ENCODE data around the gene PLK3.
"Not testable (repeated sequence)": the region's sequence is repeated elsewhere in the genome, so short reads cannot be mapped to it uniquely, and the experiment has no call there.

Gene PLK3

DNA sequence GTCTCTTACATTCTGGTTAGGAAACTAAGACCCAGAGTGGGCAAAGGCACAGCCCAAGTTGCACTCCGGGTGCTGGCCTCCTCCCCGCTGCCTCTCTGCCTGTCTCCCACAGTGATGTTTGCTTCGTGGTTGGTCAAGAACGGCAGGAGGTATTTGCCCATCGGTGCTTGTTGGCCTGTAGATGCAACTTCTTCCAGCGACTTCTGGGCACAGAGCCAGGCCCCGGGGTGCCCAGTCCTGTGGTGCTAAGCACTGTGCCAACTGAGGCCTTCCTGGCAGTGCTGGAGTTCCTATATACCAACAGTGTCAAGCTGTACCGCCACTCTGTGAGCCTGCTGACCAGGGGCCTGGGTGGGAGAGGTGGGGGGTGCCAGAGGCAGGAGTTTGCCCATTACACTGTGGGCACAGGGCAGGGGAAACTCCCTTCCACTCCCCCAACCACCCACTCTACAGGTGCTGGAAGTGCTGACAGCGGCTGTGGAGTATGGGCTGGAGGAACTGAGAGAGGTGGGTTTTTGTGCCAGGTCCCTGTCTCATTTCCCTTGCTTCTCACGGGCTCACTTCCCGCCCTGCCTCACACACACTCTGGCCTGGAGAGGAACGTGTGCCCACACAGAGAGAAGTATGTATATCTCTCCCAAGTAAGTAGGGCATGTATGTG is 10.1 kb downstream of the PLK3 start:
- DNase-seq, result peak; percentile 68

- DNase-seq, result not testable (repeated sequence)
Measured at GRCh38 chr1:44810762-44811105, 10.6 kb downstream of the PLK3 start.

DNA sequence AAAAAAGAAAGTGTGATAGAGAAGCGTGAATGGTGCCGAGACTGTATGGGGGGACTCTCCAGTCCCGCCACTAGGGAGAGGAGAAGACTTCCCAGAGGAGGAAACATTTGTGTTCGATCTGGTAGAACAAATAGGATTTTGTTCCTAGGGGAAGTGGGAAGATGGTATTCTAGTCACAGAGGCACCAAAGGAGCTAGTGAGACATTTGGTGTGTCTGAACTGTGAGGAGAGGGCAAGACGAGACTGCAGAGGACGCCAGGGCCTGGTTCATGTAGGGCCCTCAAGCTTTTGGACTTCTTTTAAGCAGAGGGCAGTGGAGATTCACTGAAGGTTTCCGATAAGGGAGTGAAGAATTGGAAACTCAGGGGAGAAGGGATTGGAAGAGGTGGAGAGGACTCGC is 11.1 kb downstream of the PLK3 start:
- DNase-seq, result no peak

DNA sequence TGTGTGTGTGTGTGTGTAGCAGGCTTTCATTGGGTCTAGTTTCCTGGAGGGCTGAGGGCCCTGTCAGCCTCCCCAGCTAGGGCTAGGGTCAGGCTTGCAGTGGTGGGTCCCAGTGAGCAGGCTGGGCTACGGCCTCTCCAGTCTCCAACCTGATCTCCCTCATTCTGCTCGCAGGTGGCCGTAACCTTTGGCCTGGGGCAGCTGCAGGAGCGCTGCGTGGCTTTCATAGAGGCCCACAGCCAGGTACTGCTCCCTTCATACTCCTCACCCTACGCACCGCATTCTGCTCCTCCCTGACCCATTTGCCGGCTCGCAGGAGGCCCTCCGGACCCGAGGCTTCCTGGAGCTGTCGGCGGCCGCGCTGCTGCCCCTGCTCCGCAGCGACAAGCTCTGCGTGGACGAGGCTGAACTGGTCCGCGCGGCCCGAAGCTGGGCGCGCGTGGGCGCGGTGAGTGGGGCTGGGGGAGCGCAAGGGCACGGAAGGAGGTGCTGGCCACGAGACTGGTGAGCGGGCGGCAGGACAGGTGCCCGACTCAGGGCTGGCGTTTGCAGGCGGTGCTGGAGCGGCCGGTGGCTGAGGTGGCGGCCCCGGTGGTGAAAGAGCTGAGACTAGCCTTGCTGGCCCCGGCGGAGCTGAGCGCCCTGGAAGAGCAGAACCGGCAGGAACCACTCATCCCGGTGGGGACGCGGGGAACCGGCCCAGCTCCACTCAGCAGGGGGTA is 12.8 kb downstream of the PLK3 start:
- no peak for DNase-seq

DNA sequence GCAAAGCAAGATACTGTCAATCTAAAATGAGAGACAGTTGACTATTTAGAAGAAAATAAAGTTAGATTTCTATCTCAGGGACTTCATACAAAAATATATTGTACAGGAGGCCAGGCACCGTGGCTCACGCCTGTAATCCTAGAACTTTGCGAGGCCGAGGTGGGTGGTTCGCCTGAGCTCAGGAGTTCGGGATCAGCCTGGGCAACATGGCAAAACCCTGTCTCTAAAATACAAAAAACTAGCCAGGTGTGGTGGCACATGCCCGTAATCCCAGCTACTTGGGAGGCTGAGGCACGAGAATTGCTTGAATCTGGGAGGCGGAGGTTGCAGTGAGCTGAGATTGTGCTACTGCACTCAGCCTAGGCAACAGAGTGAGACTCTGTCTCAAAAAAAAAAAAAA is 15.7 kb downstream of the PLK3 start:
- DNase-seq, result not testable (repeated sequence)

DNA sequence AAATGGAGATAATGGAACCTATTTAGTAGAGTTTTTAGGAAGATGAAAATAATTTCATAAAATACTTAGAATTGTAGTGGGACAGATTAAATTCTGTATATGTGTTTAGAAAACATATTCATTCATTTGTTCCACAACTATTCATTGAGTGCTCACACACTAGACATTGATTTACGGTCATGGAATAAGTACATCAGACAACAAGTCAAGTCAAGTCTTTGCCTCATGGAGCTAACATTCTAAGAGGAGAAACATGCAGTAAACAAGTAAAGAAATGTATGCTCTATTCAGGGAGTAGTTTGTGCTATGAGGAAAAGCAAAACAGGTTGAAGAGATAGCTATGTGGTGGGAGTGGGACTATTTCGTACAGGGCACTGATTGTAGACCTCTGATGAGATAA is 17.1 kb downstream of the PLK3 start:
- no peak for DNase-seq

DNA sequence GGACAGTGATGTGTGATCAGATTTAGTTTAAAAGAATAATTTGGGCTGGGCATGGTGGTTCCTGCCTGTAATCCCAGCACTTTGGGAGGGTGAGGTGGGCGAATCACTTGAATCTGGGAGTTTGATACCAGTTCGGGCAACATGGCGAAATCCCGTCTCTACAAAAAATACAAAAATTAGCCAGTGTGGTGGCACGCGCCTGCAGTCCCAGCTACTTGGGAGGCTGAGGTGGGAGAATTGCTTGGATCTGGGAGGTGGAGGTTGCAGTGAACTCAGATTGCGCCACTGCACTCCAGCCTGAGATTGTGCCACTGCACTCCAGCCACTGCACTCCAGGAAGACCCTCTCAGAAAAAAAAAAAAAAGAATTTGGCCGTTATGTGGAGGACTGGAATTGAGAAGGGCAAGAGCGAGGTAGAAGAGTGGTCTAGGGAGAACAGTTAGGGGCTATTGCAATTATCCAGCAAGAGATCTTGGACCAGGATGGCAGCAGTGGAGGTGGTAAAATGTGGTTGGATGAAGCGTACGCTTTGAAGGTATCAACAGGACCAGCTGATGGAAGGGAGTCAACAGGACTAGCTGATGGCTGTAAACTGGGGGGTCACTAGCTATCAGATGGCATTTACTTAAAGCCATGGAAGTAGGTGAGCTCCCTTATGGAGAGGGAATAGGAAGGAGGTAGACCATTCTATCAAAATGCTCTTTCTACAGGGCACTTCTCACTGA is 17.8 kb downstream of the PLK3 start:
- DNase-seq, result no peak

DNA sequence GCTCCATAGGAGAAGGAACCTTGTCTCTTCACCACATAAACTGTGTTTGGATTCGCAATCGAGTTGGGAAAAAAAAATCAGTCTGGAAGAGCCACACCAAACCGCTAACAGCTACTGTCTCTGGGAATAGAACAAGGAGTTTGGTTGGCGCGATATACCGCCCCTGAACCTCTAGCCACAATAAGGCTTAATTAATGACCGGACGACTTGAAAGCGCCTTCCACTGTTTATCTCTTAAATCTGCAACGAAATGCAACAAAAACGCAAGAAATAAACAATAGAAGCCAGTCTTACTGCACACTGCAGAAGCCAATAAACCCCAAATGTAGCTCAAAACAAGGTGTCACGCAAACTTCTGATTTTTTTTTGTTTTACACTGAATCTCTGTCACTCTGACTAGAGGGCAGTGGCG is 19.0 kb downstream of the PLK3 start:
- no peak for DNase-seq

- DNase-seq, result no peak
Measured at GRCh38 chr1:44819608-44820327, 19.6 kb downstream of the PLK3 start.

- no peak for DNase-seq
Measured at GRCh38 chr1:44820328-44821239, 20.4 kb downstream of the PLK3 start.

DNA sequence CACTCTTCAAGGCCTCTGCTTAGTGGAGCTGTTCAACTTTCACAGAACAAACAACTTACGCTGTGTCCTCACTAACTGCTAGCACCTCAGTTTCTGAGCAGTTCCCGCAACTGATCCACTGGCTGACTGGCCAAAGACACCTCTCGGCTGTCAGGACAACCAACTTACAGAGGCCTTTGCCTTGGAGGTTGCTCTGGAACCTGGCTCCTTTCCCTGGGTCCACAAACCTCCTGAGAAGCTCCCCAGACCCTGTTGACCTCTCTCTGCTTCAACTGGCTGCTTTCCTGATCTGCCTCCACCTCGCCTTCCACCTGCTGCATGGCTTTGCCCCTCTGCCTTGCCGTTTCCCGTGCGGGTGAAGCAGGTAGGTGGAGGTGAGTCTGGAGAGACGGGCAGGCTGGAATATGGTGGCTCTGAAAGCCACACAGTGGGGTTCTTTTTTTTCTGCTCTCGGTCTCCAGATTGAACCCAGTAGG is 21.1 kb downstream of the PLK3 start:
- no peak for DNase-seq

DNA sequence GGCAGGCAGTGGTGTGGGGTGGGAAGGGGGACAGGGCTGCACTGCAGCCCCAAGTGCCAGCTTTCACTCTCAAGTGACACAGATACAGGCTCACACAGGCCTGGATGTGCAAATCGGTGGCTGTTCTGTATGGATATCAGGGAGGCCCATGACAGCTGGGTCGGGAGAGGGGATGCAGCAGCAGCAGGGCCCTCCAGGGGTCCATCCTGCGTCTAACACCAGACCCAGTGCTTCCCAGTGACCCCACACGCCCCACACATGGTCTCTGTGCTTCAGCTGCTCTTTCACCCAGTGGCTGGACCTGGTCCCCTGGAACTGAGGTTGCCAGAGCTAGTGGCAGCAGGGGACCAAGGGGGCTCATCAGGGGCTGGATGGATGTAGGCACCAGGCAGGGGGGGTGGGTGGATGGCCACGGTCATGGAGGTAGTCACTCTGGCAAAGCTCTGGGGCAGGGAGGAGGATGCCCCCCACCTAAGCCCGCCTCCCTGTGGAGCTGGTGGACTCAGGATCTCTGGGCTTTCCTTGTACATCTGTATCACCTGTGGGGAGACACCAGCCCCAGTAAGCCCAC is 22.0 kb downstream of the PLK3 start:
- no peak for DNase-seq

DNA sequence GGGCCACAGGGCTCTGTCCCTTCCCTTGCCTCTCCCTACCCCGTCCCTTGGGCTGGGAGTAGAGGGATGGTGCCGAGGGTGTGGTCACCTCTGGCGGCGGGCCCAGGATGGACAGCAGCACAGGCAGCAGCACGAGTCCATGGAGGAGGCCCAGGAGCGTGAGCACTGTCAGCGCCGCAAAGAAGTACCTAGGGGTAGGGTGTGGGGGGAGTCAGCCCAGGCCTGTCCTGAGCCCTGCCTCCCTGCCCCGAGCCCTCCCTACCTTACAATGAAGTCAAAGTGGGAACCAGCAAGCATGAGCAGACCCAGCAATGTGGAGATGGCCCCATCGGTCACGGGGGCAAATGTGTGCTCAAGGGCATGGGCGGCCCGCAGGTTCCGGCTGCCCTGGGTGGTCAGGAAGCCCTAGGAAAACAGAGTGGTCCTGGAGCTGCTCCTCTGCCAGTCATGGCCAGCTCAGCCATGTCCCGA is 22.8 kb downstream of the PLK3 start:
- DNase-seq, result no peak

DNA sequence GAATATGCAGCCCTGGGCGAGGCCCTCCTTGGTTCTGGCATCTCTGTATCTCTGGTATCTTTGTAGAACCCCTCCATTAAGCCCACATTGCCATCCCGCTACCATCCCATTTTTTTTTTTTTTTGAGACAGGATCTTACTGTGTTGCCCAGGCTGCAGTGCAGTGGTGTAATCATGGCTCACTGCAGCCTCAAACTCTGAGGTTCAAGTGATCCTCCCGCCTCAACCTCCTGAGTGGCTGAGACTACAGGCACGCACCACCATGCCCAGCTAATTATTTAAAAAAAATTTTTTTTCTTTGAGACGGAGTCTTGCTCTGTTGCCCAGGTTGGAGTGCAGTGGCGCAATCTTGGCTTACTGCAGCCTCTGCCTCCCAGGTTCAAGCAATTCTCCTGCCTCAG is 24.2 kb downstream of the PLK3 start:
- not testable (repeated sequence) for DNase-seq

GRCh38 chr1:44826375-44827196 is 26.4 kb downstream of the PLK3 start:
- no peak for DNase-seq

DNA sequence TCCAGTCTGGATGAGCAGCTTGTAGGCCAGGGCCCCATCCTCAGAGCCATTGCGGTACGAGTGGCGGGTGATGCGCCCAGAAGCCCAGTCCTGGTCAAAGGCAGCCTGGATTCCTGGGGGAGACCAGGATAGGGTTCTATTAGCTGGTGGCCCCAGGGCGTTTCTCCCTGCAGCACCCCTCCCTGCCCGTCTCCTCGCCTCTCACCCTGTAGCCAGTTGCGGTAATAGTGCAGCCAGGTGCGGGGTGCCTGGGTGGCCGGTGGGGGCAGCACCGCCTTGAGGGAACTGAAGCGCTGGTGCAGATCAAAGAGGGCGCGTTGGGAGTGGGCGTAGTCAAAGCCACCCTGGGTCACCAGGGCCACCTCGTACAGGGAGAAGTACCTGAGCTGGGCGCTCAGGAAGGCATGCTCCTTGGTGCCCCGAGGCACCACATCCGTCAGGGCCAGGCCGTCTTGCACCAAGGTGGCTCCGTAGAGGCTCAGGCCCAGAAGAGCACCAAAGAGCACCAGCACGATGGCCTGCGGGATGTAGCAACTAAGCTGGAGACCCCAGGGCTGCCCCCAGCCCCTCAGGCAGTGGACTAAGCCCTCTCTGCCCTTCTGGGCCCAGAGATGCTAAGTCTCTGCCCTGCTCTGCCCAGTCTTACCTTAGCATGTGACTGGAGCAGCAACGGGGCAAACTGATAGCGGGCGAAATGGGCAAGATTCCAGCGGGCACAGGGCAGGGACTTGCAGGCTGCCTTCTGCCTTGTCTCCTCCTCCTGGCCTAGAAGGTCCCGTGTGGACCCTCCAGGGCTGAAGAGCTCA is 27.2 kb downstream of the PLK3 start:
- DNase-seq, result no peak

DNA sequence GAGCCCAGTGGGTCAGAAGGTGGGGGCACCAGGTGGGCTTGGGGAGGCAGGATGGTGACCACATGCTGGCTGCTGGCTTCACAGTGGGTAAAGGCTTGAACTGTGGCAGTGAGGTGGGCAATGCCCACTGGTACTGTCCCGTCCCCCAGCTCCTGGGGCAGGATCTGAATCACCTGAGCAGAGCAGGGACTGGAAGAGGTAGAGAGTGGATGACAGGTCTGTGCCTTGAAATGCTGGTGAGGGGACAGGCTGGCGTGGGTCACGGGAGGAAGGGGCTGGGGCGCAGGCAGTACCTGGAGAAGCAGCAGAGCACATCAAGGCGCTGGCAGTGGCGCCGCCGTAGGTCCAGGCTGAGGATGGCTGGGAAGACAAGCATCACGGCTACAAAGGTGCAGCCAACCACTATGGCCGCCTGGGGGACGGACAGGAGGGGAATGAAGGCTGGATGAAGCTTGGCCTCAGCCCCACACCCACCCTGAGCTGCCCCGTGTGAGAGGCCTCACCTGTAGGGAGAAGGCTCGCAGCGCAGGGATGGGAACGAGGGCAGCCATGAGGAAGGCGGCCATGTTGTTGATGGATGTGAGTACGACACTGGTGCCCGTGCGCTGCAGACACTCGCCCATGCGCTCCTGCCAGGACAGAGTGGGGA is 27.9 kb downstream of the PLK3 start:
- no peak for DNase-seq

DNA sequence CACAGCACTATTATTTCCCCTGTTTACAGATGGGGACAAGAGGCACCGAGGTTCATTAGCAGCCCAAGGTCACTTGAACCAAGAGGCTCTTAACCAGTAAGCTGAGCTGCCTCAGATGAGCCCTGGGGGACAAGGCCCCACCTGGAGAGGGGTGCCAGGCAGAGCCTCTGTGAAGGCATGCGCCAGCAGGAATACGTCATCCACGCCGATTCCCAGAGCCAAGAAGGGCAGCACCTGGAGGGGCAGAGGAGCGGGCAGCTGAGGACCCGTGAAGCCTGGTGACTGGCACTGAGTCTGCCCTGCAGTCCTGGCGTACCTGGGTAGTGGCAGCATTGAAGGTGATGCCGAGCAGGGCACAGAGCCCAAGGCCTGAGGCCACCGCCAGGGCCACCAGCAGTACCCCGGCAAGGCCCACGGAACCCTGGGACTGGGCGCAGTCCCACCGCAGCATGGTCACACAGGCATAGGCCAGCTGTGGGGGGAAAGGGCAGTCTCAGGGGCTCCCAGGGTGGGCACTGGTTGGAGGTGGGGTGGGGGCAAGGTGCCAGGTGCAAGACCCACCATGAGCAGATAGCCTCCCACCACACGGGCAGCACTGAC is 28.8 kb downstream of the PLK3 start:
- no peak for DNase-seq
